Middle frontal gyrus (tissue), 1 donor: Measurements from ENCODE around the gene ADAMTSL3.
A peak's percentile ranks its signal among the peaks of the same experiment; 100 is the strongest.
"Not testable (repeated sequence)": the region's sequence is repeated elsewhere in the genome, so short reads cannot be mapped to it uniquely, and the experiment has no call there.

Experiments used
- DNase-seq: peaks from one replicate; pipeline ENCODE4 v3.0.0-alpha.2; 2015; ENCODE audit warnings: low spot score; ENCODE audit errors: extremely low spot score

Gene ADAMTSL3

DNA sequence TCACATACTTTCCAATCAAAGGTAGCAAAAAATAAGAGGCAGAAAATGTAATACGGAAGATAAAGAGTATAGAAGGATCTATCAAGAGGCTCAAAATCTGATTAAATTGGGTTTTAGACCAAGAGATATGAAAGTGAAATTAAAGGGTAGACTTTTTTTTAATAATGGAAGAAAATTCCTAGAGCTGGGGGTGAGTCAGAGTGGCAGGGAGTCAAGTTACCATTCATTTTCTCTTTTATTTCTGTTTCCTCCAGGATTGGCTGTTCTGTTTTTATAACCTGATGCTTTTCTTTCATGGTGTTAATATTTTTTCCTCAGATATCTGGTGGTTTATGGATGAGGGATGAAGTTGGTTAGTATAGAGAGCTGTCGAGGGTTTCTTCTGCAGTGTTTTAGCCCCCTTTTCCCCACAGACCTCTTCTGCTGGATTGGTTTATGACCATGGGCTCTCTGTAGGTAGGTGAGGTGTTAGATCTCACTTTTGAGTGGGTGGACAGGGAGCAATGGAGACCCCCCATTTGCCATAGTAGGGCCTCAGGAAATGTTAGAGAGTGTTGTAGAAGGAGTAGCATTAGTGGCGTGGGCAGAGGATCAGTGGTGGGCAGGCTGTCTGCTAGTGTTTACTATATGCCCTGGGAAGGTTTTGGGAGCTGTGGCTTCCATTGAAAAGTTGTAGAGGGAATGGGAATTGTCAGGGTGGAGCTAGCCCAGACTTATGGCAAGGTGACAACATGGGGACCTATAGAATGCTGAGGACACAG lies 380.1 kb downstream of the ADAMTSL3 start:
- no peak for DNase-seq

DNA sequence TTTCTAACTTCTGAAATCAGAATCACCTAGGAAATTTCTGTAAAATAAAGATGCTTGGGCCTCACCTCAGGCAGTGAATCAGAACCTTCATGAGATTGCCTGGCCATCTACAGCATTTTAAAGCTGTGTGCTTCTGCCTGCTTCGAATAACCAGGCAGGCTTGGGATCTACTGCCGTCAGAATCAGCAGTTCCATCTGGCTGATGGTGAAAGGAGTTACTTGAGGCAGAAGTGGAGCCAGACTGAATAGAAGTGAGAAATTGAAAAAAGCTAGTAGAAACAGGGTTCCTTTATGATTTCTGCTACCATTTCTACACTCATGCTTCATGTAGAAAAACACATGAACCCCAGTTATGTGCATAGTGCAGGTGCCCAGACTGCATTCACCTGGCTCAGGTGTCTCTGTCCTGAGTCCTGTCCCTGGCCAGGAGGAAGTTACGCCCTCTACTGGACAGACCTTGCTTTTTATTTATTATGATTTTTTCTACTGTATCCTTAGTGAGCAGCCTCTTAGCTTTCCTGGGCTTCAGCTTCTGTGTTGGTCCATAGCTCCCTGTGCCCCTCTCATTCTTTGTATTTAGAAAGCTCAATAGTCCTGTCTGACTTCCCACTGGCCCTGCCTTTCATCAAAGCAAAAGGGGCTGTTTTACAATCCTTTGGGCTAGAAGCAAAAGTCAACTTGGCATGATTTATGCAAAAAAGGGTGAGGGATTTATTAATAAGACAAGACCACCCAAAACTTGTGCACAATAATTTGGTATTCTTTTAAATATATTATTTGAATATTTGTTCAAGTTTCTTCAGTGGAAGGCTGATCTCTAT lies 380.9 kb downstream of the ADAMTSL3 start:
- DNase-seq = no peak

DNA sequence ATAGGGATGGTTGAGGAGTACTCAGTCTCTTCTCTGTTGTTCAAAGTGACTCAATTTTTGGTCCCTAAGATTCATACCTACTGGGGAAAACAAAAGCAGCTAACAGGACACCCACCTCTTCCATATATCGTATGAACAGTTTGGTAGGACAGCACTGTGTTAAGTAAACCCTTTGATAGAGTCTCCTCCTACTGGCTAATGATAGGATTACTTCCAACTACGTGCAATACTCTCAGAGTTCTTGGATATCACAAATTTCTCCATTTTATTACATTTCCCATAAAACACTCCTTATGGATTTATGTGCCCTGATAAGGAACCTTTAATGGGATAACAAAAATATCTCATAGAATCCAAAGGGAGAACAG lies 381.5 kb downstream of the ADAMTSL3 start:
- DNase-seq = no peak

DNA sequence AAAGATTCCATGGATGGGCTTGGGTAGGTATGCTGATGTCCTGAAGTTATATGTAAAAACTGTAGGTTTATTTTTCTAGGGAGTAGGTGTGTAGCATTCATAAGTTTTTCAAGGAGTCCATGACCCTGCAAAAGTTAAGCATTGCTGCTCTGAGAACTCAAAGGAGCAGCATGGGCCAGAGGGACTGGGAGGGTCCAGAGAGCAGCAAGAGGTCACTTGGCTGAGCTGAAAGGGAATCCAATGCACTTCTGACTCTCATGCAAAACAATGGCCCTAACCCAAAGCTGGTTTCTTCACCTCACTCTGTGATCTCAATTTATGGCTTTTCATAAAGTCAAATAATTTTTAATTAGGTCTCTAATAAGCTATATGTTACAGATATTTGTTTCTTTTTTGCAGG lies 383.4 kb downstream of the ADAMTSL3 start:
- no peak for DNase-seq

DNA sequence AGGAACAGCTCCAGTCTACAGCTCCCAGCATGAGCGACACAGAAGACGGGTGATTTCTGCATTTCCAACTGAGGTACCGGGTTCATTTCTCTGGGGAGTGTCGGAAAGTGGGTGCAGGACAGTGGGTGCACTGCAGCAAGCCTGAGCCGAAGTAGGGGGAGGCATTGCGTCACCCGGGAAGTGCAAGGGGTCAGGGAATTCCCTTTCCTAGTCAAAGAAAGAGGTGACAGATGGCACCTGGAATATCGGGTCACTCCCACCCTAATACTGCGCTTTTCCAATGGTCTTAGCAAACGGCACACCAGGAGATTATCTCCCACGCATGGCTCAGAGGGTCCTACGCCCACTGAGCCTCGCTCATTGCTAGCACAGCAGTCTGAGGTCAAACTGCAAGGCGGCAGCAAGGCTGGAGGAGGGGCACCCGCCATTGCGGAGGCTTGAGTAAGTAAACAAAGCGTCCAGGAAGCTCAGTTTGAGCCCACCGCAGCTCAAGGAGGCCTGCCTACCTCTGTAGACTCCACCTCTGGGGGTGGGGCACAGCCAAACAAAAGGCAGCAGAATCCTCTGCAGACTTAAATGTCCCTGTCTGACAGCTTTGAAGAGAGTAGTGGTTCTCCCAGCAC lies 388.6 kb downstream of the ADAMTSL3 start:
- not testable (repeated sequence) for DNase-seq

DNA sequence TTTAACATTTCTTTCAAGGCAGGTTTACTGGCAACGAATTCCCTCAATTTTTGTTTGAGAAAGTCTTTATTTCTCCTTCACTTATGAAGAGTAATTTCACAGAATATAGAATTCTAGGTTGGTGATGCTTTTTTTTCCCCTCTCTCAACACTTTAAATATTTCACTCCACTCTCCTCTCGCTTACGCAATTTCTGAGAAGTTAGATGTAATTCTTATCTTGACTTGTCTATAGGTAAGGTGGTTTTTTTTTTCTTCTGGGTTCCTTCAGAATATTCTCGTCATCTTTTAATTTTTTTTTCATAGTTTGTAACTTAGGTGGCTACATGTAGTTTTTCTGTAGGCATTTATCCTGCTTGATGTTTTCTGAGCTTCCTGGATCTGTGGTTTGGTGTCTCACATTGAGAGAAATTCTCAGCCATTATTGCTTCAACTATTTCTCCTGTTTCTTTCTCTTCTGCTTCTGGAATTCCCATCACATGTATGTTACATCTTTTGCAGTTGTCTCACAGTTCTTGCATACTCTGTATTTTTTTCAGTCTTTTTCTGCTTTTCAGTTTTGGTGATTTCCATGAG lies 392.2 kb downstream of the ADAMTSL3 start:
- no peak for DNase-seq

DNA sequence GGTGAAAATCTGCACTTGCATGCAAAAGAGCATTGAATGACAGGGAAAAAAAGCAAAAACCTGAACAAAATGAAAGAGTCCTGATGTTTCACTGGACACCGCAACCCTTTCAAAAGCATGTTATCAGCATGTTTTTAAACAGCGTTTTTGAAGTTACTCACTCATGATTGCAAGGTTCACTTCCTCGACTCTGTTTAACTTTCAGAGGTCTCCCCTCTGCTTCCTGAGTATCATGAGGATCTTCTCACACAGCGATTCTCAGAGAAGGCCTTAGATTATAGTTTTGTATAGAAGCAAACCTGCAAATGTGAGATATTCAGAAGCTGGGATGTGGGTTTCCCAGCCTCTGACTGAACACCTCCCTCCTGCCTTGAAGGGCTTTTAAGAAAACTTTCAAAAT lies 395.6 kb downstream of the ADAMTSL3 start:
- not testable (repeated sequence) for DNase-seq

DNA sequence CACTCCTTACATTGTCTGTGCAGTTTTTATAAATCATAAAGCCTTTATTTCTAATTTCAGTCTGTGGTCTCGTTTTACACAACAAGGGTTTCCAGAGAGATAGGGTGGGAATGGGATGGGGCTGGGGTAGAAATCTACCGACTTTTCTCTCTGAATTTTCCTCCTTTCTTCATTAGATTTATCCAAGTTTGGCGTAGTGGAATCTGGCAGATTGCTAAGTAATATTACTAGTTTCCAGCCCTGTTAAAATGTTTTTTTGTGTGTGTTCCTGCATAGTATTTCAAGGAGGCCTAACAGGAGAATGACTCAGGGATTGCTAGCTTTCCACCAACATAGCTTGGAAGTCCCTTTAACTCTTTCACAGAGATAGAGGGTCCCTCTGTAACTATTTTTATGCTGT lies 396.2 kb downstream of the ADAMTSL3 start:
- no peak for DNase-seq

DNA sequence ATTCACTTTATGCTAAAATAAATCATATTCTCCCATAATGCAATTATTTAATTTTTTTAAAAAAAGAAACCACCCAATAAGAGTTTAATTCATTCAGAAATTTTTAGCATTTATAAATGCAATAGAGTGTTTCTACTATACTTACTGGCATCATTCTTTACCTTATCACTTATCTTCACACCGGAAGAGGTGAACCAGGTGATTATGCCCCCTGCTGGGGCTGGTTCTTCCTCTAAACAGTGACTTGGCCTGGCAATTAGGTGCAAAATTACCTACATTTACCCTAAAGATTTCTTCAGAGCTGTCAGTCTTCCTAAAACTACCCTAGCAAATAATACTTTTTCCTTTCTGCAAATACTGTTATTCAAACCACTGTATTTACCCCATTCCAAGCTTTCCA lies 397.2 kb downstream of the ADAMTSL3 start:
- not testable (repeated sequence) for DNase-seq

DNA sequence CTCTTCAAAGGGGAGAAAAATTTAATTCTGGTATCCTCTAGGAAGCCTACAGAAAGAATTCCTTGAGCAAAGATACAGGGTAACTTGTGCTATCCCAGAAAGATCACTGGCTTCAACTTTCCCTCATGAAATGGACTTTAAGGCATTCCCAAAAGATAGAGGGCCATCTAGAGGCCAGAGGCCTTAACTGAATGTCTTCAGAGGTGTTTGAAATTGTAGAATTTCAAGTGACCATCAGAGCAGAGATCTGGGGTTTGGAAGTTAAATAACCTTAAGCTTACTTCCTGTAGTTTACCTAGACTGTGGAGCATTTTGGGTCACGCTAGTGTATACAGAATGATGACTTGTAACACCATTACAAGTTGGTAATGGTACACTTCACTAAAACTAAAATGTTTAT lies 400.6 kb downstream of the ADAMTSL3 start:
- DNase-seq = not testable (repeated sequence)

DNA sequence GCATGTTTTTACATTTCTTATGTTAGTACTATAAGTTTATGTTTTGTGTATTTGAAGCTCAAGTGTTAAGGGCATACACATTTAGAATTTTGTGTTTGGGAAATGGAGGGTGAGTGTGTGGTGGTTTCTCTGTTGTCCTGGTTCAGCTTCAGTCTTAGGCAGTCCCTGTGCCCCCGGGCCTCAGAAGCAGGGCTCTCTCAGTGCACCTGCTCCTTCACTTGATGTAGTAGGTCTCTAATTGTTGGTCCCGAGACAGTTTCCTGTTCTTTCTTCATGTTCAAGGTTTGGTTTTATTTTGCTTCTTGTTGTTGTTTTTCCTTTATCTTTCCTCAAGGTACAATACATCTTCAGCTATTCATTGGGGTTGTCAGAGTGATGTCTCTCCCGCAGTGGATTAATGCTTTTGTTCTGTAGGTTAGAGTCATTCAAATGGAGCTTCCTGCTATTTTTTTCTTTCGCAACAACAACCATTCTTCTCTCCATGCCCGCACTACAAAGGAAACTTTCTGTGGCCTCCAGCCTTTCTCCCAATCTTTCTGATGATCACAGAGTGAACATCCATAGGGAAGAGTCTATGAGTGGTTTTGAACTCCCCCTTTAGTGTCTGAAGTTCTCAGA lies 403.9 kb downstream of the ADAMTSL3 start:
- no peak for DNase-seq

DNA sequence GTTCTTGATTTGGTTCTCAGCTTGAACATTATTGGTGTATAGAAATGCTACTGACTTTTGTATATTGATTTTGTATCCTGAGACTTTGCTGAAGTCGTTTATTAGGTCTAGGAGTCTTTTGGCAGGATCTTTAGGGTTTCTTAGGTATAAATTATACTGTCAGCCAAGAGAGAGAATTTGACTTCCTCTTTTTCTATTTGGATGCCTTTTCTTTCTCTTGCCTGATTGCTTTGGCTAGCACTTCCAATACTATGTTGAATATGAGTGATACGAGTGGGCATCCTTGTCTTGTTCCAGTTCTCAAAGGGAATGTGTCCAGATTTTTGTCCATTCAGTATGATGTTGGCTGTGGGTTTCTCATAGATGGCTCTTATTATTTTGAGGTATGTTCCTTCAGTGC lies 409.8 kb downstream of the ADAMTSL3 start:
- not testable (repeated sequence) for DNase-seq

DNA sequence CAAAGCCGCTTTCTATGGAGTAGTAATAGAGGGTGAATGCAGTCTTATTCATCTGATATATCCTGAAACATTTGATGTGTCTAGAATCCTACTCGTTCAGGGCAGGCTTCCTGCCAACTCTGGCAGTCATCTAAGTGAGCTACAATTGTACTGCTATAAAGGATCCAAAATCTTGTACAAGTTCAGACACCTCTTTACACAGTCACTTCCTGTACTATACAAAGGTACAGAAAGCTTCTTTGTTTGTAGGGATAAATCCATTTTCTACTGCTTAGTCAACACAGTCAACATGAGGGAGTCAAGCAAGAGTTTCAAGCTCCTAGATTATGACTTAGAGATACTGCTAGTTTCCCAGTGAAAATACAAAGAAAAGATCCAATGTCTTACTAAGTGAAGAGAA lies 414.8 kb downstream of the ADAMTSL3 start:
- not testable (repeated sequence) for DNase-seq

DNA sequence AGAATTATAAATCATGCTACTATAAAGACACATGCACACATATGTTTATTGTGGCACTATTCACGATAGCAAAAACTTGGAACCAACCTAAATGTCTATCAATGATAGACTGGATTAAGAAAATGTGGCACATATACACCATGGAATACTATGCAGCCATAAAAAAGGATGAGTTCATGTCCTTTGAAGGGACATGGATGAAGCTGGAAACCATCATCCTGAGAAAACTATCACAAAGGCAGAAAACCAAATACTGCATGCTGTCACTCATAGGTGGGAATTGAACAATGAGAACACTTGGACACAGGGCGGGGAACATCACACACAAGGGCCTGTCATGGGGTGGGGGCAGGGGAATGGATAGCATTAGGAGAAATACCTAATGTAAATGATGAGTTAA lies 424.1 kb downstream of the ADAMTSL3 start:
- not testable (repeated sequence) for DNase-seq

DNA sequence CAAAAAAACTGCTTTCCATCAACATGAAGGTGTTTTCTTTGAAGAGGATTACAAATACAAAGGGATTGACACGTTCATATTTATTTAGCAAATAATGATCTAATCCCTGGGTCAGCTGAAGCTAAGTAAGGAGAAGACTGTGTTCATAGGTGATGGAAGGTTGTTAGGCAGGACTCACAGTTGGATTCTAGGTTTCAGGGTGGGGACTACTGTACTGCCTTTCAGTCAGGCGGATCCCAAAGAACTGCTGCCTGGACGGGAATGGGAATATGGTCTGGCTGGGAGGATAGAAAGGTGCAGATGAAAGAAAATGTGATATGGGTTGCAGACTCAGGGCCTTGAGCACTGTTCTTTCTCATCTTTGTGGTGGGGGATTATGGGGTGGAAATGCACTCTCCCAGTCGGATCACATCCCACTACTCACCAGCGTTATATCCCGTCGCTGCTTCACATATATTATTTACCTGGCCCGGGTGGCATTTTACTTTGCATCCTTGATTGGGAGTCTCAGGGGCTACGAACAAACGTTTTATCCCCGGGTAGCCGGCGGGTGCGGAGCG lies 425.5 kb downstream of the ADAMTSL3 start:
- not testable (repeated sequence) for DNase-seq

DNA sequence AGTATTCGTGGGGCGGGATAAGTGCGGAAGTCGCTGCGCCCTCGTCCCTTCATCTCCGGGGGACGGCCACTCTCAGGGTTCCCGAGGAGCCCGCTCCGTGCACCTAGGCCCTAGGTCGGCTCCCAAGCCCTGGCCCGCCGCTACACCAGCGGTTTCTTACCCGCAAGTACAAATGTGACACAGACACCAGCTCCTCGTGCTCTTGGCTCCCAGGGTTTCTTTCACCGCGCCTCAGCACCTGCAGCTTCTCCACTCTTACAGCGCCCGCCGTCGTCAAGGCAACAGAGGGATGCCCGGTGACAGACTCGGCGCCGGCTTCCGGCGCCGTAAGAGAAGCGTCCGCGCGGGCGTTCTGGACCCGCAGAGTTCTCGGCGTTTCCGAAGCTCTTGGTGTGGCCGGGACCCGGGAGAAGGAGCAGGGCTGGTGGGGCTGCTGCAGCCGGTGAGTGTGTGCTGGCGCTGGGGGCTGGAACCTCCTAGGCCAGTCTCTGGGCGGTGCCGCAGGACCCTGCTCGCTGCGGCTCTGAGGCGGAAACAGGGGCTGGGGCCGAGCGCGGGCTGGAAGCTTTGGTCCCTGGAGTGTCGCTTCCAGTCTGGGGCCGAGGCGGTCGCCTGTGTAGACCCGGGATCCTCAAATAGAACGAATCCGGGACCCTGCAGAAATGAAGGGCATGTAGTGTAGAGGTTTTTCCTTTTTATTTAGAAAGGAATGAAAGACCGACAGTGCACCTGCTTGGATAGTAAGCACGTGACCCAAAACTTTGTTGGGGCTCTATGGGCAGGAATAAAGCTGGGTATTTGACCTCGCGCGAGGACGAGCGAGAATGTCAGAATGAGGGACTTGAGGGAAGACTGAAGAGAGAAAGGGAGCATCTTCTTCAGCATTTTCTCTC lies 426.2 kb downstream of the ADAMTSL3 start:
- DNase-seq = peak; percentile 29

DNA sequence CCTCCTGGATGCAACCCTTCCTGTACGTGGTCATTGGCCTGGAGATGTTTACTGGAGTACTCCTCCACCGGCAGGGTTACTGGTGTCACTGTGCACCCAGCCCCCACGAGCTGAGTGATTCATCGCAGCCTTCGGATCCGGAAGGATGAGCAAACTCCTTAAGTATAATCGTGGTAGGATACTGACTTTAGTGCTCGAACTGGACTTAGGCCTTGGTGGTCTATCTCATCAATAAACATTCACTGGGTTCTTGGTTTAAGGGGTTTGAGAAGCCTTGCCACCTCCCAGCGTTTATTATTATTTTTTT lies 426.8 kb downstream of the ADAMTSL3 start:
- DNase-seq = not testable (repeated sequence)

DNA sequence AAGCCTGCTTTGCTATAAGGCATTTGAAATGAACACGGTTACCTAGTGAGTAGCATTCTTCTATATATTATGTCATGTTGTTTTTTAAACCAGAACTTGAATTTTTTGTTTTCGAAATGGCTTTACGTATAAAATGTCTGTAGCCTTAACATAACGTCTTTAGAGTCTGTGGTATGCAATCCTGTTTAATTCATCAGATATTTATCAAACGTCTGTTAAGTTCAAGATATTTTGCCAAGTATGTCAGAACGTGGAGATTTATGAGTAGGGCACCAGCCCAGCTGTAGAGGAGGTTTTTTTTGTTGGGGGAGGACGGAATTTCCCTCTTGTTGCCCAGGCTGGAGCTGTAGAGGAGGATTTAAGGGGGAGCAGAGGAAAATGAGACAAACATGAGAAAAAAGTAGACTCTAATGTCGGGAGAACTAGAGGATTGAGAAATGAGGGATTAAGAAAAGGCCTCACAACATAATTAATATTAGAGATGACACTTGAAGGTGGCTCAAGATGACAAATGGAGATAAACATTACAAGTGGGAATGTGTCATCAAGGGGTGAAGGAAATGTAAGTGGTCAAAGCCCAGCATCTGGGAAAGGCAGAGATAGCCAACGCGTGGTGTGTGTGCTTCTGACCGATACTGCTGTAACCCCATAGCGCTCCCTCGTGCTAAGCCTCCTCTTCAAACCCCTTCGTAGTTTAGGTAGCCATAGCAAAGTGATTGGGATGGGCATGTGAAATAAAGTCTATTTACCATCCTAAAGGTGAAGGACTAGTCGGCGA lies 427.7 kb downstream of the ADAMTSL3 start:
- DNase-seq = no peak

DNA sequence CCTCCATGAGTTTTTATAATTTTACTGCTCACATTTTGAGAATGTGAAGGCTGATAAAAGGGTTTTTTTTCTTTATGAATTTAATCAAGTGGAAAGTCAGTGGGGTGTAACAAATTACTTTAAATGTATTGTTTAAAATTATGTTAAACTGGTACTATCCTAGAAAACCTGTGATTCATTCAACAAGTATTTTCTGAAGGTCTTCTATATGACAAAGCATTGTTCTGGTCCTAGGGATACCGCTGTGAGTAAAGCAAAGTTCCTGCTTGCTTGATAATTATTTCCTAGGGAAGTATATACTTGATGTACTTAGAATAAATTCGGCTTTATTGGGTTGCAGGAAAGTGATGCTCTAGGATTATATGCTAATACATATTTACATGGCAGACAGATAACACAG lies 428.8 kb downstream of the ADAMTSL3 start:
- no peak for DNase-seq
